ENCODE data around the gene NLRP2B. TPM values are rescaled to one million over a fixed set of nuclear protein-coding genes. Genes with fewer than 3 reads are reported as not detected.
"Not testable (repeated sequence)": the region's sequence is repeated elsewhere in the genome, so short reads cannot be mapped to it uniquely, and the experiment has no call there.

Gene NLRP2B
- not detected for total RNA-seq

DNA sequence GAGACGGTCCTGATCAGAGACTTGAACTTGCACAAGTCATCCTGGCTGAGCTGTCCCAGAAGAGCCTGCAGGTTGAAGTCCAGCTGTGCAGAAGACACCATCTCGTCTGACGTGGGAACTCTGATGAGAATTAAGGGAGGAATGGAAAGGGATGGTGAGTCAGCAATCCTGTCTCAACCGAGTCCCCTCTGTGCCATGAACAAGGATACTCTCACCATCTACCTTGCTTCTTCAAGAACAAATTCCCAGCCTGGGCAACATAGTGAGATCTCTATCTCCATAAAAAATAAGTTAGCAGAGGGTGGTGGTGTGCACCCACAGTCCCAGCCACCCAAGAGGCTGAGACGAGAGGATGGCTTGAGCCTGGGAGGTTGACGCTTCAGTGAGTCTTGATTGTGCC, at the start of gene NLRP2B:
Gene NLRP2B, minus strand, starts transcription at position 101 of the 400 bp plus-strand sequence.
- DNase-seq (ENCODE audit: extremely low spot score in 2 of 2): no peak
- Histone ChIP-seq H3K4me1 (no peaks in the 10 kb centered on the region), H3K36me3 (no peaks in the 10 kb centered on the region), H3K27me3 (no peaks in the 10 kb centered on the region), H3K4me3 (no peak within 1 kb of the TSS), H3K9me3 (no peaks in the 10 kb centered on the region), H3K27ac (no peak within 1 kb of the TSS)
- intact Hi-C loops (cut with DNase I): no loop called here
- TF ChIP-seq POLR2A (IDR thresholded peaks at IDR 0.05): no peak
- no peak for TF ChIP-seq POLR2AphosphoS5 (IDR thresholded peaks at IDR 0.05; ENCODE audit: insufficient read depth in 1 of 2, low read depth in 1 of 2)
- TF ChIP-seq, protein P1, sequence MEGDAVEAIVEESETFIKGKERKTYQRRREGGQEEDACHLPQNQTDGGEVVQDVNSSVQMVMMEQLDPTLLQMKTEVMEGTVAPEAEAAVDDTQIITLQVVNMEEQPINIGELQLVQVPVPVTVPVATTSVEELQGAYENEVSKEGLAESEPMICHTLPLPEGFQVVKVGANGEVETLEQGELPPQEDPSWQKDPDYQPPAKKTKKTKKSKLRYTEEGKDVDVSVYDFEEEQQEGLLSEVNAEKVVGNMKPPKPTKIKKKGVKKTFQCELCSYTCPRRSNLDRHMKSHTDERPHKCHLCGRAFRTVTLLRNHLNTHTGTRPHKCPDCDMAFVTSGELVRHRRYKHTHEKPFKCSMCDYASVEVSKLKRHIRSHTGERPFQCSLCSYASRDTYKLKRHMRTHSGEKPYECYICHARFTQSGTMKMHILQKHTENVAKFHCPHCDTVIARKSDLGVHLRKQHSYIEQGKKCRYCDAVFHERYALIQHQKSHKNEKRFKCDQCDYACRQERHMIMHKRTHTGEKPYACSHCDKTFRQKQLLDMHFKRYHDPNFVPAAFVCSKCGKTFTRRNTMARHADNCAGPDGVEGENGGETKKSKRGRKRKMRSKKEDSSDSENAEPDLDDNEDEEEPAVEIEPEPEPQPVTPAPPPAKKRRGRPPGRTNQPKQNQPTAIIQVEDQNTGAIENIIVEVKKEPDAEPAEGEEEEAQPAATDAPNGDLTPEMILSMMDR (IDR thresholded peaks at IDR 0.05): no peak

DNA sequence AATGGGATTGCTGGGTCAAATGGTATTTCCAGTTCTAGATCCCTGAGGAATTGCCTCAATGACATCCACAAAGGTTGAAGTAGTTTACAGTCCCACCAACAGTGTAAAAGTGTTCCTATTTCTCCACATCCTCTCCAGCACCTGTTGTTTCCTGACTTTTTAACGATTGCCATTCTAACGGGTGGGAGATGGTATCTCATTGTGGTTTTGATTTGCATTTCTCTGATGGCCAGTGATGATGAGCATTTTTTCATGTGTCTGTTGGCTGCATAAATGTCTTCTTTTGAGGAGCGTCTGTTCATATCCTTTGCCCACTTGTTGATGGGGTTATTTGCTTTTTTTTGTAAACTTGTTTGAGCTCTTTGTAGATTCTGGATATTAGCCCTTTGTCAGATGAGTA, 45.9 kb upstream of the NLRP2B start:
- H3K4me3 ChIP-seq; H3K27ac ChIP-seq; H3K9me3 ChIP-seq; H3K27me3 ChIP-seq; DNase-seq (ENCODE audit: extremely low spot score in 2 of 2); intact Hi-C loops (cut with DNase I); H3K36me3 ChIP-seq; H3K4me1 ChIP-seq: not testable (repeated sequence)

DNA sequence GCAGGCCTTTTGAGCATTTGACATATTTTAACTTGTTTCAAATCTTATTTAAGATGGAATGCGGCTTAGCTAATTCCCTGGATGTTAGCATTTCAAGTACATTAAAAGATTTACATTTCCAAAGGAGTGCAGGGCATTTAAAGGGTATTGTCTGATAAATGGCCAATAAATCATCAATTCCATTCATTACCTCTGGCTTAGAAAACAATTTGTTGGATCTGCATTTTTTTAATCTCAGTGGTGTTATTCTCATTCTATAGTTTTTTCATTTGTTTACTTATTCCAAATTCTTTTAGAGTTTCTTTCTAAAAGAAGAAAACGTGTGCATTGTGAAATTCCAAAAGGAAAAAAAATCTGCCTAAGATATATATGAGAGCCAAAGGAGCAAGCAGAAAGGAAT, 1.3 kb upstream of the NLRP2B start:
- Histone ChIP-seq H3K36me3 (no peaks in the 10 kb centered on the region), H3K27me3 (no peaks in the 10 kb centered on the region), H3K4me3 (no peak overlapping the region), H3K27ac (no peak overlapping the region), H3K4me1 (no peaks in the 10 kb centered on the region), H3K9me3 (no peaks in the 10 kb centered on the region)
- intact Hi-C loops (cut with DNase I): no loop called here
- TF ChIP-seq, protein P1 (IDR thresholded peaks at IDR 0.05): no peak
- DNase-seq (ENCODE audit: extremely low spot score in 2 of 2): no peak

DNA sequence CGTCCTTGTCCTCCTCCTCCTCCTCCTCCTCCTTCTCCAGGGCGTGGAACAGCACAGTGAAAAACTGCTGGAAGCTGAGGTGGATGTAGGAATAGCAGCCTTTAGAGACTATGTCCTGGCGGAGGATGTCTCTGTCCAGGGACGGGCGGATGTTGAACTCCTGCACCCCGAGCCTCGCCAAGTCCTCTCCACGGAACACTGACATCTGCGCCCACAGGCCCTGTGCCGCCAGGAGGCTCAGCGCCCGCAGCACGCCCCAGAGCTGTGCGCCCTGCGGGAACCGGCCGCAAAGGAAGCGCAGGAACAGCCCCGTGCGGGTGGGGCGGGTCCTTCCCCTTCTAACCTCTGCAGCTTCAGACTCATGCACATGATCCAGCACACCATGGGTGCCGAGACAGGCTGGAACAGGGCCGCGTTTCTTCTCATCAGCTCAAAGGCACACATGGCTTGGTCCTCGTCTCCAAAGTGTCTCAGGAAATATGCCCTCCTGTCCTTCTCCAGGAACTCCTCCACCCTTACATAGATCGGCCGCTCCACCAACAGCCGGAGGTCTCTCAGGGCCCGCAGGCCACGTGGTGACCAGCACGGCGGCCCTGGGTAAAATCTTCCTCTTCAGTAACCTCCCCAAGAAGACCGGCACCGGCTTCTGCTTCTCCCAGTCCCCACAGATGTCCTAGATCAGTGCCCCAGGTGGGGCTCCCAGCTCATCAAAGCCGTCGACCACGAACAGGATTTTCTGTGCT, 1.2 kb downstream of the NLRP2B start:
- Histone ChIP-seq H3K4me3 (no peak overlapping the region), H3K9me3 (no peaks in the 10 kb centered on the region), H3K36me3 (no peaks in the 10 kb centered on the region), H3K27ac (no peak overlapping the region), H3K4me1 (no peaks in the 10 kb centered on the region), H3K27me3 (no peaks in the 10 kb centered on the region)
- intact Hi-C loops (cut with DNase I): no loop called here
- DNase-seq (ENCODE audit: extremely low spot score in 2 of 2): no peak
- no peak for TF ChIP-seq POLR2AphosphoS5 (IDR thresholded peaks at IDR 0.05; ENCODE audit: insufficient read depth in 1 of 2, low read depth in 1 of 2)

DNA sequence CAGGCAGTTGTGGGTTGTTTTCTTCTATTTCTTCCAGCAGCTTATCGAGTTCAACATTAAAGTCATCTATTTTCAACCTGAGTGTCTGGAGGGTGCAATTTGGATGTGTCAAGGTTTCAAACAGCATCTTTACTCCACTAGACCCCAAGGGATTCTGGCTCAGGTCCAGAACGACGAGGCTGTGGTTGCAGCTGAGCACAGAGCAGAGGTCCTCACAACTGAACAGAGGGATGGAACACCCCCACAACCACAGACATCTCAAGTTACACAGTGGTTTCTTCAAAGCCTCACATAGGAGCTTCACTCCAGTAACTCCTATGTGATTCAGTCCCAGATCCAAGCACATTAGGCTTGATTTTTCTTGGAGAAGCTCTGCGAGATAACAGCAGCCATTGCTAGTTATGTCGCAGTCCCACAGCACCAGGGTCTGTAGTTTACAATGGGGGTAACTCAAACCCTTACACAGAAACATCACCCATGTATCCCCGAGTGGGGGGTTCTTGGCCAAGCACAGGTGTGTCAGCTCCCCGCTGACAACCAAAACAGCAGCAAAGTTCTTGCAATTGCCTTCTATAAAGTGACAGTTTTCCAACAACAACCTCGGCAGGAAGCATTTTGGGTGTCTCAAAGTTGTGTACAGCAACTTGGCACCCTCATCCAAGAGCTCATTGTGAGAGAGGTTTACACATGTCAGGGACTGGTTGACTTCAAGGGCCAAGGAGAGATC, 2.8 kb downstream of the NLRP2B start:
- no peak for DNase-seq (ENCODE audit: extremely low spot score in 2 of 2)
- H3K27me3 ChIP-seq: no peaks in the 10 kb centered on the region
- intact Hi-C loops (cut with DNase I): no loop called here
- no peak overlapping the region for H3K4me3 ChIP-seq
- no peaks in the 10 kb centered on the region for H3K36me3 ChIP-seq
- no peak overlapping the region for H3K27ac ChIP-seq
- H3K9me3 ChIP-seq: no peaks in the 10 kb centered on the region
- TF ChIP-seq POLR2A (IDR thresholded peaks at IDR 0.05): no peak
- TF ChIP-seq, protein P1 (IDR thresholded peaks at IDR 0.05): no peak
- no peak for TF ChIP-seq POLR2AphosphoS5 (IDR thresholded peaks at IDR 0.05; ENCODE audit: insufficient read depth in 1 of 2, low read depth in 1 of 2)
- no peaks in the 10 kb centered on the region for H3K4me1 ChIP-seq

DNA sequence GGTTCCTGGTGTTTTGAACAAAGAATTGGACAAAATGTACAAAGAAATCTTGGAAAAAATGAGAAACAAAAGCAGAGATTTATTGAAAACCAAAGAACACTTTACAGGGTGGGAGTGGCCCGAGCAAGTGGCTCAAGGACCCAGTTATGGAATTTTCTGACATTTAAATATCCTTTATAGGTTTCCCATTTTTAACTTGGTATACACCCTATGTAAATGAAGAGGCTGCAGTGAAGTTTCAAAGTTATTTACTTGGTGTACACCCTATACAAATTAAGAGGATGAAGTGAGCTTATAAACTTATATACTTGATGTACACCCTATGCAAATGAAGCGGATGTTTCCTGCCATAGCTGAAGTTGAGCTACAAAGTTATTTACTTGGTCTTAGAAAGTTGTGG, 4.7 kb downstream of the NLRP2B start:
- intact Hi-C loops (cut with DNase I): no loop called here
- Histone ChIP-seq H3K4me3 (no peak overlapping the region), H3K27me3 (no peaks in the 10 kb centered on the region), H3K4me1 (no peaks in the 10 kb centered on the region), H3K36me3 (no peaks in the 10 kb centered on the region), H3K9me3 (no peaks in the 10 kb centered on the region), H3K27ac (no peak overlapping the region)
- no peak for DNase-seq (ENCODE audit: extremely low spot score in 2 of 2)
- TF ChIP-seq, protein P1 (IDR thresholded peaks at IDR 0.05): no peak
- TF ChIP-seq POLR2A (IDR thresholded peaks at IDR 0.05) (no peak), POLR2AphosphoS5 (IDR thresholded peaks at IDR 0.05; ENCODE audit: insufficient read depth in 1 of 2, low read depth in 1 of 2) (no peak)
